Uterus (tissue), 4 donors: ENCODE results near the gene NEK6. TPM values are rescaled to one million over a fixed set of nuclear protein-coding genes. Genes with fewer than 3 reads are reported as not detected.

Experiments used
- DNase-seq, 2 donors: peaks; one replicate each; pipeline ENCODE4 v3.0.0-alpha.2; 2019 to 2020
- H3K27ac ChIP-seq, 2 donors: fragments of 200-600 bp; sonication (generic); 1 replicate in 1 of 2; 2 replicates in 1 of 2; pipeline ENCODE4 v1.5.1; 2016 to 2018
- H3K27me3 ChIP-seq, 2 donors: fragments of 200-600 bp; sonication (generic); one replicate each; pipeline ENCODE4 v1.5.1; 2018 to 2019; ENCODE audit warnings: control low read depth in 1 of 2
- H3K36me3 ChIP-seq, 2 donors: fragments of 200-600 bp; sonication (generic); one replicate each; pipeline ENCODE4 v1.5.1; 2019; ENCODE audit warnings: control low read depth in 1 of 2
- H3K4me1 ChIP-seq, 2 donors: fragments of 200-600 bp; sonication (generic); one replicate each; pipeline ENCODE4 v1.5.1; 2018 to 2019; ENCODE audit warnings: control low read depth in 1 of 2
- H3K4me3 ChIP-seq, 2 donors: fragments of 200-600 bp; sonication (generic); 1 replicate in 1 of 2; 2 replicates in 1 of 2; pipeline ENCODE4 v1.5.1; 2018 to 2019; ENCODE audit warnings: mild to moderate bottlenecking in 1 of 2
- H3K9me3 ChIP-seq, 2 donors: fragments of 200-600 bp; sonication (generic); one replicate each; pipeline ENCODE4 v1.5.1; 2019; ENCODE audit warnings: control low read depth in 1 of 2
- POLR2A ChIP-seq, 2 donors: fragments of 450-650 bp; IDR thresholded peaks; one replicate each; pipeline ENCODE4 v1.6.1; 2016; ENCODE audit warnings: antibody characterized with exemption in 2 of 2, mild to moderate bottlenecking in 1 of 2, moderate library complexity in 1 of 2
- intact Hi-C: fragments of 100-400 bp; cut with DNase I; formaldehyde crosslinking; loops from one replicate; pipeline ENCODE4 v1.15.1; 2023; ENCODE audit warnings: low total_unique reads
- total RNA-seq, 4 donors: library from RNA; depleted of rRNA in 3 of 4; stranded (reverse); fragments of >200 nt in 3 of 4; gene quantifications; one replicate each; pipeline versions ENCODE4 v1.1.0 to v1.2.4, GENCODE V29; 2014 to 2023
- TF ChIP-seq, protein P1 (sequence below), 4 experiments: fragments of 200-600 bp in 2 of 4; fragments of 450-650 bp in 2 of 4; sonication (generic) in 2 of 4; IDR thresholded peaks; one replicate each; pipeline ENCODE4 v1.5.1; 2016 to 2019; ENCODE audit warnings: antibody characterized with exemption in 4 of 4, mild to moderate bottlenecking in 2 of 4, moderate library complexity in 1 of 4
- donor health status: DM: yes; HTN: yes; CAD: no.

NEK6 gene
- total RNA-seq, 4 donors from 2014 or later: 6.1 to 38.5 (median 34.7) TPM

DNA sequence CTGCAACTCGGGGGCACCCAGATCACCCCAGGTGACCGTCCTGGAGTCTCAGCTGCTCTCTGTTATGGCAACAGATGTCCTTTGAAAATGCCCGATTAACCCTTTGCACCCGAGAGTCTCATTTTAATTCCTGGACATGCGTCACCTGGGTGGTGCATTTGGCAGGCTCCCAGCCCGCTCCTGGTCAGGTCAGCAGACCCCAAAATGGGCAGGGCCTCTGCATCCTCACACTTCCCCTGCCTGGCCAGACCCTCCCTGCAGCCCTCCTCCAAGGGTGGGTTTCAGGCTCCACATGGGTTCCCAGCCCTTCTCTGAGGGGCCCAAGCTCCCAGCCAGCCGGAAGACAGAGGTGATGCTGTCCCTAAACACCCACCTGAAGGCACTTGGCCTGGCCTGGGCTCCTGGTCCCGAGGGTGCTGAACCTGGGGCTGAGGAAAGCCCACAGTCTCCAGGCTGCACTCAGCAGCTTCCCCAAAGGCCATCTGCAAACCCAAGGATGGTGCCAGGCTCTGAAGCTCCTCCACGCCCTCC, 88.1 kb downstream of the NEK6 start:
- intact Hi-C loops: no loop called here
- no peak overlapping the region for H3K27ac ChIP-seq
- no peak for TF ChIP-seq POLR2A (IDR thresholded peaks at IDR 0.05)
- TF ChIP-seq, protein P1, sequence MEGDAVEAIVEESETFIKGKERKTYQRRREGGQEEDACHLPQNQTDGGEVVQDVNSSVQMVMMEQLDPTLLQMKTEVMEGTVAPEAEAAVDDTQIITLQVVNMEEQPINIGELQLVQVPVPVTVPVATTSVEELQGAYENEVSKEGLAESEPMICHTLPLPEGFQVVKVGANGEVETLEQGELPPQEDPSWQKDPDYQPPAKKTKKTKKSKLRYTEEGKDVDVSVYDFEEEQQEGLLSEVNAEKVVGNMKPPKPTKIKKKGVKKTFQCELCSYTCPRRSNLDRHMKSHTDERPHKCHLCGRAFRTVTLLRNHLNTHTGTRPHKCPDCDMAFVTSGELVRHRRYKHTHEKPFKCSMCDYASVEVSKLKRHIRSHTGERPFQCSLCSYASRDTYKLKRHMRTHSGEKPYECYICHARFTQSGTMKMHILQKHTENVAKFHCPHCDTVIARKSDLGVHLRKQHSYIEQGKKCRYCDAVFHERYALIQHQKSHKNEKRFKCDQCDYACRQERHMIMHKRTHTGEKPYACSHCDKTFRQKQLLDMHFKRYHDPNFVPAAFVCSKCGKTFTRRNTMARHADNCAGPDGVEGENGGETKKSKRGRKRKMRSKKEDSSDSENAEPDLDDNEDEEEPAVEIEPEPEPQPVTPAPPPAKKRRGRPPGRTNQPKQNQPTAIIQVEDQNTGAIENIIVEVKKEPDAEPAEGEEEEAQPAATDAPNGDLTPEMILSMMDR (IDR thresholded peaks at IDR 0.05): no peak

GRCh38 chr9:124346347-124347163, 88.8 kb downstream of the NEK6 start:
- no peaks in the 10 kb centered on the region for H3K36me3 ChIP-seq
- H3K27me3 ChIP-seq: no peaks in the 10 kb centered on the region
- intact Hi-C loops: no loop called here
- no peaks in the 10 kb centered on the region for H3K9me3 ChIP-seq
- peaks cover 0 to 6% of the 10 kb centered on the region in 2 donors for H3K4me1 ChIP-seq
- H3K27ac ChIP-seq: no peak overlapping the region
- no peak for DNase-seq
- TF ChIP-seq POLR2A (IDR thresholded peaks at IDR 0.05): no peak
- TF ChIP-seq, protein P1 (IDR thresholded peaks at IDR 0.05): no peak
- no peak overlapping the region for H3K4me3 ChIP-seq

More for the DNA sequence above, 88.1 kb downstream of the NEK6 start:
- no peak overlapping the region for H3K4me3 ChIP-seq
- H3K4me1 ChIP-seq: peaks cover 0 to 6% of the 10 kb centered on the region in 2 donors
- H3K36me3 ChIP-seq: no peaks in the 10 kb centered on the region
- no peak for DNase-seq
- H3K27me3 ChIP-seq: no peaks in the 10 kb centered on the region
- no peaks in the 10 kb centered on the region for H3K9me3 ChIP-seq

- DNase-seq: no peak
- Histone ChIP-seq H3K4me3 (no peak overlapping the region), H3K36me3 (no peaks in the 10 kb centered on the region), H3K27ac (no peak overlapping the region), H3K27me3 (no peaks in the 10 kb centered on the region), H3K9me3 (no peaks in the 10 kb centered on the region), H3K4me1 (peaks cover 0 to 6% of the 10 kb centered on the region in 2 donors)
- intact Hi-C loops: no loop called here
- TF ChIP-seq, protein P1 (IDR thresholded peaks at IDR 0.05): no peak
- TF ChIP-seq POLR2A (IDR thresholded peaks at IDR 0.05): no peak
These were observed 89.6 kb downstream of the NEK6 start for GRCh38 chr9:124347206-124347967.

DNA sequence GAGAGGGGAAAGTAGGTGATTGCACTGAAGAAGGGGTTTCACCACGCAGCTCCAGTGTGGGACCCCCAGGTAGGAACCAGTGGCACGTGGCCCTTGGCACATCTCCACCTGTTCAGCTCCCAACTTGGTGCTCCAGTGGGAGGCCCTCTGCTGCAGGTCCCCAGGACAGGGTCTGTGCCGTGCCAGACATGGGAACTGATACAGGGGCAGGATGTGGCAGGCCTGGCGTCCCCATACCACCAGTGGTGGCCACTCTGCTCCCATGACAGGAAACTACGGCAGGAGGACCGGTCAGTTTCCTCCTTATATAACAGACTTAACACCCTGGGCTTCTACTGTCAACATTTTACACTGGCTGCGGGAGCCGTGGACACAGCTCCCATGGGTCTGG, 90.2 kb downstream of the NEK6 start:
- peaks cover 0 to 6% of the 10 kb centered on the region in 2 donors for H3K4me1 ChIP-seq
- intact Hi-C loops: no loop called here
- H3K27me3 ChIP-seq: no peaks in the 10 kb centered on the region
- no peak overlapping the region for H3K27ac ChIP-seq
- H3K4me3 ChIP-seq: no peak overlapping the region
- no peaks in the 10 kb centered on the region for H3K9me3 ChIP-seq
- no peak for DNase-seq
- H3K36me3 ChIP-seq: no peaks in the 10 kb centered on the region
- TF ChIP-seq, protein P1 (IDR thresholded peaks at IDR 0.05): no peak
- TF ChIP-seq POLR2A (IDR thresholded peaks at IDR 0.05): no peak

GRCh38 chr9:124348363-124348762, 90.6 kb downstream of the NEK6 start:
- intact Hi-C loops: no loop called here
- no peaks in the 10 kb centered on the region for H3K27me3 ChIP-seq
- H3K4me3 ChIP-seq: no peak overlapping the region
- H3K9me3 ChIP-seq: no peaks in the 10 kb centered on the region
- no peak for DNase-seq
- no peak overlapping the region for H3K27ac ChIP-seq
- no peaks in the 10 kb centered on the region for H3K36me3 ChIP-seq
- TF ChIP-seq POLR2A (IDR thresholded peaks at IDR 0.05): no peak
- TF ChIP-seq, protein P1 (IDR thresholded peaks at IDR 0.05): no peak
- H3K4me1 ChIP-seq: peaks cover 0 to 4% of the 10 kb centered on the region in 2 donors
